Psoas muscle (tissue), 8 donors: ENCODE data around the gene MAST4. TPM values are rescaled to one million over a fixed set of nuclear protein-coding genes. Genes with fewer than 3 reads are reported as not detected.

Experiments
- ATAC-seq, 4 donors: fragments of 200-7000 bp; cut with Tn5 transposase; one replicate each; pipeline ENCODE4 v1.9.1; 2020; ENCODE audit warnings: moderate library complexity in 3 of 4, mild to moderate bottlenecking in 2 of 4
- DNase-seq, 2 donors: peaks; one replicate each; pipeline ENCODE4 v3.0.0-alpha.2; 2020
- H3K27ac ChIP-seq: fragments of 200-600 bp; one replicate; pipeline ENCODE4 v1.8.0; 2022
- H3K27me3 ChIP-seq, 3 donors: fragments of 200-600 bp in 1 of 3; one replicate each; pipeline versions ENCODE4 v1.6.1 to v1.8.0; 2013 to 2022; ENCODE audit warnings: low read length in 2 of 3, mild to moderate bottlenecking in 2 of 3, moderate library complexity in 1 of 3; ENCODE audit not compliant: insufficient read depth in 3 of 3
- H3K36me3 ChIP-seq, 2 donors: fragments of 200-600 bp in 1 of 2; one replicate each; pipeline versions ENCODE4 v1.6.1 to v1.8.0; 2013 to 2022; ENCODE audit warnings: low read depth in 1 of 2, mild to moderate bottlenecking in 1 of 2, moderate library complexity in 1 of 2; ENCODE audit not compliant: insufficient read depth in 1 of 2
- H3K4me1 ChIP-seq: fragments of 200-600 bp; one replicate; pipeline ENCODE4 v1.8.0; 2022
- H3K4me3 ChIP-seq: fragments of 200-600 bp; one replicate; pipeline ENCODE4 v1.8.0; 2022; ENCODE audit warnings: mild to moderate bottlenecking
- H3K9me3 ChIP-seq: fragments of 200-600 bp; one replicate; pipeline ENCODE4 v1.8.0; 2022
- WGBS, 3 donors: extraction: QIAGEN DNeasy Blood & Tissue Kit; methylation state at CpG; one replicate each; pipeline versions ENCODE4 v1.1.6 to v1.1.7; 2013; 5-methylcytosine and 5-hydroxymethylcytosine counted together
- intact Hi-C, 2 donors: fragments of 100-400 bp; cut with DNase I; formaldehyde crosslinking; loops; one replicate each; pipeline versions ENCODE4 v1.11.0 to v1.14.2; 2022
- polyA plus RNA-seq, 3 donors: library from polyadenylated mRNA; stranded (reverse); fragments of 200-250 nt; gene quantifications; one replicate each; pipeline ENCODE4 v1.2.3, GENCODE V29; 2013
- total RNA-seq, 4 donors: library from RNA; stranded (reverse); fragmentation: NEBNext Ultra II Directional in 2 of 4; extraction: Animal tissue kit (Norgen Biotek cat#: 25700) in 2 of 4; gene quantifications; one replicate each; pipeline versions ENCODE4 v1.2.1 to v1.2.4, GENCODE V29; 2021 to 2023
- TF ChIP-seq, protein P1 (sequence below): fragments of 200-600 bp; IDR thresholded peaks from one replicate; pipeline ENCODE4 v1.8.0; 2022; ENCODE audit warnings: antibody characterized with exemption
- donor health status: healthy with polysubstance abuse.
- donor health status: DM: no; HTN: no; CAD: no; lungs with moderate emphysema.
- donor health status: Bipolar disorder and iron deficiency.
- donor health status: healthy.
- donor health status: DM: yes; HTN: yes; CAD: no.
- donor health status: DM: no; HTN: no; CAD: no.
- donor health status: DM: no; HTN: no; CAD: no.
- donor health status: DM: yes; HTN: yes; CAD: no.

Gene MAST4
- total and polyA plus RNA-seq, 7 donors: 3.2 to 123 (median 12.1) TPM

DNA sequence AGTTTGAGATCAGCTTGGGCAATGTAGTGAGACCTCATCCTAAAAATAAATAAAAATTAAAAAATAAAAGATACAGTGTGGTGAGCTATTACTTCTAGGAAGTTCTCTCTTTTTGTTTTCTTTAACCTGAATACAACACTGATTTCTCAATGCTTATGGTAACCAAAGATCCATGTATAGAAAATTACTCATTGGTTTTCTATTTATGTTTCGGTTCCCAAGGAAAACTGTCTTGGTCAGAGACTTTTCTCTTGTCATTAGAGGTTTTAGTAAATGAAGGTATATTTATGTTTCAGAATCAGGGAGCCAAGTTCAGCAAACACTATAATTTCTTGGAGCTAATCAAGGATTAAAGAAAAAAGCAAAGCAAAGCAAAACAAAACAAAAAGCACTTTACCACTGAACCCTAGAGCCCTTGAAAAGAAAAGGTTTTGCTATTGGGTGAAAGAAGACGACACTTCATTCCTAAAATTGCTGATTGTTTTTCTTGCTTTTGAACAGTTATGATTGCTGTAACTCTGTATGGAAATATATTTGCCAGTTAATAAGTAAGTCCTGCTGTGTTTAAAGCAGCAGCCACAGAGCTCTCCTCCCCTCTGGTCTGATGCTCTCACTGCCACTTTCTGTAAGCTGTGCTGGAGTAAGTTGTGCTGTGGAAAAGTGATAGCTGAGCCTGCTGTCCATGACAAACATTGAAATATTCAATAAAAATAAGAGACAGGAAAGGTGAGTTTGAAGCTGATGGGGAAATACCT is 302.2 kb downstream of the MAST4 start:
- H3K27me3 ChIP-seq: no peaks in the 10 kb centered on the region
- intact Hi-C loops: no loop called here
- no peak overlapping the region for H3K4me3 ChIP-seq
- H3K9me3 ChIP-seq: no peaks in the 10 kb centered on the region
- H3K27ac ChIP-seq: no peak overlapping the region
- H3K4me1 ChIP-seq: no peaks in the 10 kb centered on the region
- WGBS, 3 donors: 84 to 95% (median 92%) methylated on average over 2 of the region's 2 CpGs
- DNase-seq (no peak), ATAC-seq (no peak)
- H3K36me3 ChIP-seq: no peaks in the 10 kb centered on the region
- TF ChIP-seq, protein P1, sequence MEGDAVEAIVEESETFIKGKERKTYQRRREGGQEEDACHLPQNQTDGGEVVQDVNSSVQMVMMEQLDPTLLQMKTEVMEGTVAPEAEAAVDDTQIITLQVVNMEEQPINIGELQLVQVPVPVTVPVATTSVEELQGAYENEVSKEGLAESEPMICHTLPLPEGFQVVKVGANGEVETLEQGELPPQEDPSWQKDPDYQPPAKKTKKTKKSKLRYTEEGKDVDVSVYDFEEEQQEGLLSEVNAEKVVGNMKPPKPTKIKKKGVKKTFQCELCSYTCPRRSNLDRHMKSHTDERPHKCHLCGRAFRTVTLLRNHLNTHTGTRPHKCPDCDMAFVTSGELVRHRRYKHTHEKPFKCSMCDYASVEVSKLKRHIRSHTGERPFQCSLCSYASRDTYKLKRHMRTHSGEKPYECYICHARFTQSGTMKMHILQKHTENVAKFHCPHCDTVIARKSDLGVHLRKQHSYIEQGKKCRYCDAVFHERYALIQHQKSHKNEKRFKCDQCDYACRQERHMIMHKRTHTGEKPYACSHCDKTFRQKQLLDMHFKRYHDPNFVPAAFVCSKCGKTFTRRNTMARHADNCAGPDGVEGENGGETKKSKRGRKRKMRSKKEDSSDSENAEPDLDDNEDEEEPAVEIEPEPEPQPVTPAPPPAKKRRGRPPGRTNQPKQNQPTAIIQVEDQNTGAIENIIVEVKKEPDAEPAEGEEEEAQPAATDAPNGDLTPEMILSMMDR: no peak

DNA sequence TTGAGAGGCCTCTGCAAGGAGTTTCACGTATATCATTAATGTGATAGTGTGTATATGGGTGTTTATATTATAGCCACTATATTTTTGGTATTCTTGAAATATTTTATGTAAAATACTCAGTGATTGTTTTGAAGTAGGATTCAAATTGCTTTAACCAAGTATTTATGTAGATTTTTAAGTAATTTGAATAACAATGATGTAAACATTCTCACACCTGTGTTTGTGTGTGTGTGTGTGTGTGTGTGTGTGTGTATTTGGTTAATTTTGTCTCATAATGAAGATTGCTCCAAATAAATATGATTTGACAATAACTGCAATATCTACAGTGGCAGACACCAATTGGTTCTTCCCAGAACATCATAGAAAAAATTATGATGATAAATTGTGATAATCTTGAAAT is 307.0 kb downstream of the MAST4 start:
- Histone ChIP-seq H3K36me3 (no peaks in the 10 kb centered on the region), H3K9me3 (no peaks in the 10 kb centered on the region), H3K4me1 (no peaks in the 10 kb centered on the region), H3K27me3 (no peaks in the 10 kb centered on the region), H3K27ac (no peak overlapping the region), H3K4me3 (no peak overlapping the region)
- no peak for ATAC-seq
- 98 to 100% (median 99%) methylated on average over 1 of the region's 1 CpG for WGBS, 3 donors
- intact Hi-C loops: no loop called here
- no peak for DNase-seq
- TF ChIP-seq, protein P1: no peak

DNA sequence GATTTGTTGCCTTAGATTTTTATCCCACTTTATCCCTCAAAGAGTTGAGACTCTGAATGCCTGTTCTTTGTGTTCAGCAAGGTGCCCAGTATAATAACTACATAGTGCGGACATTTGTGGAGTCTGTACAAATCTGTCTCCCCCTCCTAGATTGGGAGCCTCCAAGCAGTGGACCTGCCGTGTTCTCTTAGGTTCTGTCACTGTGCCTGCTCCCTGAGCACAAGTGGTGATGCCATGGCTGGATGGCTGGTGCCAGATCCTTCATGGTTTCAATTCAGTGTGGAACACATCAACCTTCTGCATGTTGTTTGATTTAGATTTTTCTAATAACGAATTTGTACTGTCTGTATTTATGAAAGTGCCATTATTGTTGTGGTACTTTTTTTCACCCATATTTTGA is 307.5 kb downstream of the MAST4 start:
- Histone ChIP-seq H3K36me3 (no peaks in the 10 kb centered on the region), H3K27me3 (no peaks in the 10 kb centered on the region), H3K27ac (no peak overlapping the region), H3K9me3 (no peaks in the 10 kb centered on the region), H3K4me1 (no peaks in the 10 kb centered on the region), H3K4me3 (no peak overlapping the region)
- TF ChIP-seq, protein P1: no peak
- no peak for ATAC-seq
- 50 to 59% (median 50%) methylated on average over 3 of the region's 3 CpGs for WGBS, 3 donors
- intact Hi-C loops: no loop called here
- no peak for DNase-seq

DNA sequence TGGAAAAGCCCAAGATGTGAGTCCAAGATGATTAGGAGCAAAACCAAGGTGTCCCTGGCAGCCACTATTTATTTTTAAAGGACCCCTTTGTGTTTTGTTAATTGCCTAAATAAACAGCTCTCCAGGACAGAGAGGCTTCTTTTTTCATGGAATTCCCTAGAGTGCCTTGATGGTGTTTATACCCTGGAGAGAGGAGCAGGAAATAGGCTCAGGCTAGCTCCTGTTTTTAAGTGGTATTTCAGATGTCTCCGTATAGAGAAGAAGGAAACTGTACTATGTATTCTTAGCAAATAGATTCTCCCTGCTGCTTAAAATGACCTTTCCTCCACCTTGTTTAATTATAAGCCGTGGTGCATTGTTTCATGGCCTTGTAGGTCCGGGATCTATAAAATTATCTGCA is 308.0 kb downstream of the MAST4 start:
- 29 to 47% (median 33%) methylated on average over 3 of the region's 3 CpGs for WGBS, 3 donors
- intact Hi-C loops: no loop called here
- Histone ChIP-seq H3K27me3 (no peaks in the 10 kb centered on the region), H3K27ac (no peak overlapping the region), H3K4me1 (no peaks in the 10 kb centered on the region), H3K9me3 (no peaks in the 10 kb centered on the region), H3K4me3 (no peak overlapping the region), H3K36me3 (no peaks in the 10 kb centered on the region)
- DNase-seq (no peak), ATAC-seq (no peak)
- TF ChIP-seq, protein P1: no peak

DNA sequence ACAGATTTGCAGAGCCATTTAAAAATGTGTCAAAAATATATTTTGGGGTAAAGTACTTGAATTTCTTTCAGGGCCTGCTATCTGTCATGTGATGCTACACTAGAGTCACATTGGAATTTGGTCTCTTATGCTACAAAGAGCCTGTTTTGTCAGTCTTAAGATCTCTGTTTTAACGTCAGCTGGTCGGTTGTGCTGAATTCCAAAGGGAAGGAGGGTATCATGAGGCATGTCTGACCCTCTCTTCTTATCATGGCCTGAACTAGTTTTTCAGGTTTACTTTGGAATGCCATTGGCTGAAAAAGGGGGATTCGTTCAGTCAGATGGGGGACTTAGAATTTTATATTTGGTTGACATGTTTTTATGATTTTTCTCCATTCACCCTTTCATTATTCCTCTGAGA is 309.8 kb downstream of the MAST4 start:
- TF ChIP-seq, protein P1: no peak
- intact Hi-C loops: no loop called here
- no peak for DNase-seq

More for the DNA sequence above, 309.8 kb downstream of the MAST4 start:
- no peak for ATAC-seq
- no peak overlapping the region for H3K27ac ChIP-seq
- H3K9me3 ChIP-seq: no peaks in the 10 kb centered on the region
- WGBS, 3 donors: 74 to 86% (median 78%) methylated on average over 3 of the region's 3 CpGs
- no peak overlapping the region for H3K4me3 ChIP-seq
- H3K4me1 ChIP-seq: no peaks in the 10 kb centered on the region
- no peaks in the 10 kb centered on the region for H3K27me3 ChIP-seq
- H3K36me3 ChIP-seq: no peaks in the 10 kb centered on the region
